TTC549 (cell line): Measurements from ENCODE around the gene CTIF.
"Not testable (repeated sequence)": the region's sequence is repeated elsewhere in the genome, so short reads cannot be mapped to it uniquely, and the experiment has no call there.

Source experiments
- FAIRE-seq: peaks from 2 replicates; lab custom pipeline; 2012; peaks lifted over from hg19 to GRCh38; lab: Jason Lieb, UNC

Gene CTIF

GRCh38 chr18:48853588-48853987 lies 314.8 kb downstream of the CTIF start:
- FAIRE-seq = no peak

GRCh38 chr18:48854780-48855179 lies 315.9 kb downstream of the CTIF start:
- FAIRE-seq = no peak

- FAIRE-seq = no peak
These were observed 316.9 kb downstream of the CTIF start for GRCh38 chr18:48855422-48856377.

- FAIRE-seq = no peak
These were observed 318.3 kb downstream of the CTIF start for GRCh38 chr18:48857023-48857694.

GRCh38 chr18:48858676-48859075 lies 319.8 kb downstream of the CTIF start:
- no peak for FAIRE-seq

- no peak for FAIRE-seq
These were observed 320.8 kb downstream of the CTIF start for GRCh38 chr18:48859311-48860268.

GRCh38 chr18:48860269-48861180 lies 321.7 kb downstream of the CTIF start:
- no peak for FAIRE-seq

- no peak for FAIRE-seq
These were observed 322.4 kb downstream of the CTIF start for GRCh38 chr18:48861181-48861708.

- no peak for FAIRE-seq
These were observed 323.3 kb downstream of the CTIF start for GRCh38 chr18:48862132-48862531.

- FAIRE-seq = no peak
These were observed 323.9 kb downstream of the CTIF start for GRCh38 chr18:48862678-48863270.

GRCh38 chr18:48863432-48864065 lies 324.7 kb downstream of the CTIF start:
- no peak for FAIRE-seq

GRCh38 chr18:48864876-48865275 lies 326.0 kb downstream of the CTIF start:
- no peak for FAIRE-seq

GRCh38 chr18:48866028-48866733 lies 327.4 kb downstream of the CTIF start:
- no peak for FAIRE-seq

- FAIRE-seq = no peak
These were observed 328.0 kb downstream of the CTIF start for GRCh38 chr18:48866856-48867255.

GRCh38 chr18:48867978-48868377 lies 329.1 kb downstream of the CTIF start:
- FAIRE-seq = no peak

GRCh38 chr18:48868468-48869466 lies 329.9 kb downstream of the CTIF start:
- no peak for FAIRE-seq

- FAIRE-seq = no peak
These were observed 330.8 kb downstream of the CTIF start for GRCh38 chr18:48869591-48869990.

GRCh38 chr18:48870926-48871325 lies 332.1 kb downstream of the CTIF start:
- not testable (repeated sequence) for FAIRE-seq
